Measurements from ENCODE around the gene PLPPR2.

- no peak for TF ChIP-seq POLR2A (IDR thresholded peaks at IDR 0.05; ENCODE audit: low read length)
- no peak for TF ChIP-seq GATA1 (IDR thresholded peaks at IDR 0.05; ENCODE audit: low read depth, low read length)
Measured at GRCh38 chr19:11390933-11391680, 35.9 kb downstream of the PLPPR2 start.
